ENCODE data around the gene RACGAP1. TPM values are rescaled to one million over a fixed set of nuclear protein-coding genes. Genes with fewer than 3 reads are reported as not detected.

The RACGAP1 gene
- total RNA-seq, 1 donor: 69.1 TPM

DNA sequence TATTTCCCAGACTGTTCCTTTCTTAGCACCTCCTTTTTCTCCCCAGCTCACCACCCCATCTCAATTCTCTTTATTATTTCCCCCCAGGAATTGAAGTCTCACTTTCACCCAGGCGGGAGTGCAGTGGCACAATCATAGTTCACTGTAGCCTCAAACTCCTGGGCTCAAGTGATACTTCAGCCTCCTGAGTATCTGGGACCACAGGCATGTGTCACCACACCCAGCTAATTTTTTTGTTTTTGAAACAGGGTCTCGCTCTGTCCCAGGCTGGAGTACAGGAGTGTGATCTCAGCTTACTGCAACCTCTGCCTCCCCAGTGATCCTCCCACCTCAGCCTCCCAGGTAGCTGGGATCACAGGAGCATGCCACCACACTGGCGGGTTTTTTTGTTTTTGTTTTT, 11.0 kb downstream of the RACGAP1 start:
- TF ChIP-seq, protein P1, sequence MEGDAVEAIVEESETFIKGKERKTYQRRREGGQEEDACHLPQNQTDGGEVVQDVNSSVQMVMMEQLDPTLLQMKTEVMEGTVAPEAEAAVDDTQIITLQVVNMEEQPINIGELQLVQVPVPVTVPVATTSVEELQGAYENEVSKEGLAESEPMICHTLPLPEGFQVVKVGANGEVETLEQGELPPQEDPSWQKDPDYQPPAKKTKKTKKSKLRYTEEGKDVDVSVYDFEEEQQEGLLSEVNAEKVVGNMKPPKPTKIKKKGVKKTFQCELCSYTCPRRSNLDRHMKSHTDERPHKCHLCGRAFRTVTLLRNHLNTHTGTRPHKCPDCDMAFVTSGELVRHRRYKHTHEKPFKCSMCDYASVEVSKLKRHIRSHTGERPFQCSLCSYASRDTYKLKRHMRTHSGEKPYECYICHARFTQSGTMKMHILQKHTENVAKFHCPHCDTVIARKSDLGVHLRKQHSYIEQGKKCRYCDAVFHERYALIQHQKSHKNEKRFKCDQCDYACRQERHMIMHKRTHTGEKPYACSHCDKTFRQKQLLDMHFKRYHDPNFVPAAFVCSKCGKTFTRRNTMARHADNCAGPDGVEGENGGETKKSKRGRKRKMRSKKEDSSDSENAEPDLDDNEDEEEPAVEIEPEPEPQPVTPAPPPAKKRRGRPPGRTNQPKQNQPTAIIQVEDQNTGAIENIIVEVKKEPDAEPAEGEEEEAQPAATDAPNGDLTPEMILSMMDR (IDR thresholded peaks at IDR 0.05; ENCODE audit: insufficient read depth, low read depth, low read length): no peak
- no peak for DNase-seq (ENCODE audit: low read depth)

DNA sequence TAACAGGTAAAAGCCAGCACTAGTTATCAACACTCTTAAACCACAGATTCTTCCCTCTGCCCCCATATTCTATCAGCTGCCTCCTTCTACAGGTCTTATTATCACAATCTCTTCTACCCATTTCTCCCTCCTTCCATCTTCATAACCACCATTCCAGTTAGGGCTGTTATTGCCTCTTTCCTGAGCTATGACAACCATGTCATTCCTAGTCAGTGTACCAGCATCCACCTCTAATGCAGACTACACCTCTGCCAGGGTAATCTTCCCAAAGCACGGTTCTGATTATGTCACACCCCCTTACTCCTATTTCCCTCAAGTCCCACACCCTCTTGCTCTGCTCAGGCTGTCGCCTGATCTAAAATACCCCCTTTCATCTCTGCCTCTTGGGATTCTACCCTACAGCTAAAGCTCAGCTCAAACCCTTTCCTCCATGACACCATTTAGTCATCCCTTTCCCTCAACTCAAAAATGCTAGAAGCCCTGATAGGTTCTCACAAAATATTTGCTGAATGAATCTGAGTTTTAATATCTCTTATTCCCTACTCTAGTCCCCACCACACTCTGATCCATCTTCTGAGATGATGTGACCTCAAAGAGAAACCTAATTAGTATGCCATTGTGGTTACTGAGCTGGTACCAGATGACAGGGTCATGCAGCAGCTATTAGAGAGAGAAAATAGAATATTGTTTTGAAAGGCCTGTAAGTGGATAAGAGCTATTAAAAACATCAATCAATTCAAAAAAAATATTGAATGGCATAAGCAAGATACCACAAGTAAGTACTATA, 11.7 kb downstream of the RACGAP1 start:
- TF ChIP-seq, protein P1 (IDR thresholded peaks at IDR 0.05; ENCODE audit: insufficient read depth, low read depth, low read length): no peak
- DNase-seq (ENCODE audit: low read depth): no peak
- no peak overlapping the region for H3K4me3 ChIP-seq (ENCODE audit: low read depth, low read length)

More for the DNA sequence above, 11.0 kb downstream of the RACGAP1 start:
- H3K4me3 ChIP-seq (ENCODE audit: low read depth, low read length): no peak overlapping the region

DNA sequence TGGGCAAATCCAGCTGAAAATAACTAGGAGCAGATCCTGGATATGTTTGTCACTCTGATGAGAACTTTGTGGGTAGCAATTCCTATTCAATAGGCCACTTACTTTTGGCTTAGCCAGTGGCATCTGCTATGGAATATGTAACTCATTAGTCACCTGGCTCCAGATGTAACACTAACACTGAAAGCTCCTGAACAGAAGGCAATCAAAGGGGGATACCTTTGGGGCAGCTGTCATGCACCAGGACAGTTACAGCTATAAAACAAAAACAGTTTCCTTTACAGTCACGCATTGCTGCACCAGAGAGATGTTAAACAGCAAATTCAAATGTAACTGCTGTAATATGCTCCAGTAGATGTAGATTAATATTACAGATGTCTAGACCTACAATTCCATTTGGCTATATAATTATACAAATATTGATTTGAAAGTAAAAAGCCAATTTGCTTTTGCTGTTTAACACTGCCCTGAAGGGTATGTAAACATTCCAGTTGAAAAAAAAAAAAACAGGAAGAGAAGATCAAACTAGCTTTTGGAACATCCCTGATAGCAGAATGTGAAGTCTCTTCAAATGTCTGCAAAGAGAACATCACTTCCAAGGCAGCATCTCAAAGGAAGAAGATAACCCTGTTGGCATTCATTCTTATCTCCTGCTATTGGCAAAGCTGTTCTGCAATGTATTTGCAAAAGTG, 18.4 kb downstream of the RACGAP1 start:
- no peak for DNase-seq (ENCODE audit: low read depth)
- TF ChIP-seq, protein P1 (IDR thresholded peaks at IDR 0.05; ENCODE audit: insufficient read depth, low read depth, low read length): no peak
- no peak overlapping the region for H3K4me3 ChIP-seq (ENCODE audit: low read depth, low read length)

DNA sequence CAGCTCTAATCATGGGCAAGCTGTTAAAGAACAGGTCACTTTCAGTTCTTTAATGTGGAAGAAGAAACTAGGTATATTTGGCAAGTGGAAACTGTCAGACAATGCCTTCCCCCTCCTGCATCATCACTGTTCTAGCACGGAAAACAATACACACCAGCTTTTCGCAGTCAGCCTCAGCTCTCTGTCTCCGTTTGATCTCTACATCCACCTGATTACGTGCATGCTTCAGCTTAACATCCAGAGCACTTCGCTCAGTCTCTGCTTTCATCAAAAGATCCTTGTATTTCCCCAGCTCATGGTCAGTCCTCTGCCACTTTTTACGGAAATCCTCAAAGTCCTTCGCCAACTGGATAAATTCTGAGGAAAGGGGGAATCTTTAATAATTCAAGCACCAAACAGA, 19.0 kb downstream of the RACGAP1 start:
- no peak for DNase-seq (ENCODE audit: low read depth)
- TF ChIP-seq, protein P1 (IDR thresholded peaks at IDR 0.05; ENCODE audit: insufficient read depth, low read depth, low read length): no peak
- no peak overlapping the region for H3K4me3 ChIP-seq (ENCODE audit: low read depth, low read length)

DNA sequence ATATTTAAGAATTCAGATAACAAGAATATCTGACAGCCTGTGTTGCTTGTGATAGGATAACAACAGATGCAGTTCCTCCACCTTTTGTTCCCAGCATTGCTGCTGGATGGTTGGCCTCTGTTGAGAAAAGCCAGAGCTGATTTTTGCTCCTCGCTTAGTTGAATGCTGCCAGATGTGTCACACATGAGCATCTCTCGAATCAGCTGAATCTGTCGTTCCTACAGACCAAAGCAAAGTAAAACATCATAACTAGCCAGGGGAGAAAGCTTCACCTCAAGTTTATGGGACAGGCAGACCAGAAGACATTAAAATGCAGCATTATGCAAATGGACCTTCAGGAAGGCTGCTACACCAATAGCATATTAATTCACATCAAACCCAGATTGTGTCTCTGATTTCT, 20.1 kb downstream of the RACGAP1 start:
- TF ChIP-seq, protein P1 (IDR thresholded peaks at IDR 0.05; ENCODE audit: insufficient read depth, low read depth, low read length): no peak
- DNase-seq (ENCODE audit: low read depth): peak; percentile 71
- no peak overlapping the region for H3K4me3 ChIP-seq (ENCODE audit: low read depth, low read length)

DNA sequence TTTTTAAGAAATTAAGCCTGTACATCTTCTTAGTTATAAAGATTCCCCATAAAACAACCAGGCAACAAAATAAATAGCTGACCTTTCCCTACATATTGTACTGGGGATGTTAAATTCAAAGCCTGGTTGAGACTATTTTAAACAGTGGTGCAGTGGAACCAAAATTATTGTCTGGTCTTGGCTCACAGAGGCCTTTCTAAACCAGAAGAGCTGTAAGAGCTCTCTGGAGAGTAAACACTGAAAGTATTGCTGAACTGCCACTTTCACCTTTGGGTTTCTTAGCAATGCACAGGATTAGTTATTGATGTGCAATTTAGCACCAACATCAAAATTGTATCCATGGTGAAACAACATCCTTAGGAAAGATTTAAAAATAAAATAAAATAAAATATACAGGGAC, 20.6 kb downstream of the RACGAP1 start:
- DNase-seq (ENCODE audit: low read depth): no peak
- TF ChIP-seq, protein P1 (IDR thresholded peaks at IDR 0.05; ENCODE audit: insufficient read depth, low read depth, low read length): no peak
- H3K4me3 ChIP-seq (ENCODE audit: low read depth, low read length): no peak overlapping the region
